ENCODE results near the gene RNF112. TPM values are rescaled to one million over a fixed set of nuclear protein-coding genes. Genes with fewer than 3 reads are reported as not detected.

The RNF112 gene
- total and polyA plus RNA-seq, 2 of the 13 experiments (the other 11 are each of a cell fraction or from before 2014, with no cell fraction given): 0.05 TPM; not detected in 1

- BruUV-seq (replicated peaks): no TSS peak
- Histone ChIP-seq H3K4me3 (replicated peaks in 1 of 3; ENCODE audit: insufficient read depth in 1 of 3, low read depth in 2 of 3, low read length in 3 of 3) (no peak overlapping the region), H4K20me1 (ENCODE audit: insufficient read depth, low read length) (no peaks in the 10 kb centered on the region), H3K9ac (ENCODE audit: insufficient read depth, low read depth, low read length) (no peak overlapping the region), H3K27me3 (ENCODE audit: control insufficient read depth in 1 of 2, insufficient read depth in 2 of 2, low read length in 2 of 2) (no peaks in the 10 kb centered on the region; a peak in 1 of 5 replicates), H2AFZ (ENCODE audit: low read length) (no peak overlapping the region), H3K79me2 (ENCODE audit: insufficient read depth, low read length) (no peaks in the 10 kb centered on the region), H3K9me3 (ENCODE audit: low read length) (no peaks in the 10 kb centered on the region), H3K36me3 (replicated peaks in 1 of 2; ENCODE audit: control insufficient read depth in 1 of 2, insufficient read depth in 2 of 2, low read length in 2 of 2) (no peaks in the 10 kb centered on the region; a peak in 1 of 5 replicates), H3K27ac (ENCODE audit: extremely low read length, insufficient read depth, low read length) (no peak overlapping the region), H3K4me1 (ENCODE audit: insufficient read depth, low read length) (peaks cover 45% of the 10 kb centered on the region), H3K4me2 (ENCODE audit: low read depth, low read length) (no peak overlapping the region)
- ChIA-PET CTCF (ENCODE audit: low intra/inter-chr PET ratio, low total read pairs) (no interaction called here), POLR2A (no interaction called here)
- TF ChIP-seq ZNF460 (CRISPR knock-in tag; IDR thresholded peaks at IDR 0.05; ENCODE audit: borderline replicate concordance) (no peak), NAIF1 (CRISPR knock-in tag; IDR thresholded peaks at IDR 0.05; ENCODE audit: borderline replicate concordance) (no peak), ZBTB38 (CRISPR knock-in tag; IDR thresholded peaks at IDR 0.05) (no peak), ZNF234 (CRISPR knock-in tag; conservative IDR thresholded peaks at IDR 0.05) (no peak)
- in situ Hi-C loops (cut with HindIII; ENCODE audit: extremely low pct_ligation_motif_present, low pct_unique_long_range_greater_than_20kb) (no loop called here), intact Hi-C loops (cut with micrococcal nuclease; ENCODE audit: unreplicated experiment) (no loop called here)
- no peak for FAIRE-seq
- no peak for DNase-seq (ENCODE audit: low spot score)
- no peak for ATAC-seq
- WGBS (ENCODE audit: low lambda C conversion rate): 92% methylated on average over 7 of the region's 9 CpGs
Measured at GRCh38 chr17:19372011-19372370, 39.0 kb upstream of the RNF112 start.

GRCh38 chr17:19372439-19372838, 38.6 kb upstream of the RNF112 start:
- Histone ChIP-seq H3K36me3 (replicated peaks in 1 of 2; ENCODE audit: control insufficient read depth in 1 of 2, insufficient read depth in 2 of 2, low read length in 2 of 2) (no peaks in the 10 kb centered on the region; a peak in 1 of 5 replicates), H3K27ac (ENCODE audit: extremely low read length, insufficient read depth, low read length) (no peak overlapping the region), H3K79me2 (ENCODE audit: insufficient read depth, low read length) (no peaks in the 10 kb centered on the region), H2AFZ (ENCODE audit: low read length) (no peak overlapping the region), H4K20me1 (ENCODE audit: insufficient read depth, low read length) (no peaks in the 10 kb centered on the region), H3K4me3 (replicated peaks in 1 of 3; ENCODE audit: insufficient read depth in 1 of 3, low read depth in 2 of 3, low read length in 3 of 3) (no peak overlapping the region), H3K4me2 (ENCODE audit: low read depth, low read length) (no peak overlapping the region), H3K4me1 (ENCODE audit: insufficient read depth, low read length) (peaks cover 41% of the 10 kb centered on the region), H3K9ac (ENCODE audit: insufficient read depth, low read depth, low read length) (no peak overlapping the region), H3K27me3 (ENCODE audit: control insufficient read depth in 1 of 2, insufficient read depth in 2 of 2, low read length in 2 of 2) (peaks cover 0 to 2% of the 10 kb centered on the region in 2 experiments; a peak in 1 of 5 replicates), H3K9me3 (ENCODE audit: low read length) (no peaks in the 10 kb centered on the region)
- ChIA-PET CTCF (ENCODE audit: low intra/inter-chr PET ratio, low total read pairs) (no interaction called here), POLR2A (no interaction called here)
- DNase-seq (ENCODE audit: low spot score) (no peak), ATAC-seq (no peak), FAIRE-seq (no peak)
- no peak for TF ChIP-seq NAIF1 (CRISPR knock-in tag; IDR thresholded peaks at IDR 0.05; ENCODE audit: borderline replicate concordance)
- TF ChIP-seq ATRX (CRISPR knock-in tag; IDR thresholded peaks at IDR 0.05; ENCODE audit: borderline replicate concordance): no peak
- no peak for TF ChIP-seq POLR2AphosphoS2 (IDR thresholded peaks at IDR 0.05; ENCODE audit: low read depth, low read length)
- TF ChIP-seq ESRRA (CRISPR knock-in tag; IDR thresholded peaks at IDR 0.05; ENCODE audit: low read depth): no peak
- TF ChIP-seq ZHX1 (CRISPR knock-in tag; IDR thresholded peaks at IDR 0.05; ENCODE audit: low read depth): no peak
- no peak for TF ChIP-seq ZBTB38 (CRISPR knock-in tag; IDR thresholded peaks at IDR 0.05)
- no peak for TF ChIP-seq ZC3H13 (CRISPR knock-in tag; IDR thresholded peaks at IDR 0.05)
- TF ChIP-seq ZFX (CRISPR knock-in tag; IDR thresholded peaks at IDR 0.05; ENCODE audit: low read depth): no peak
- no peak for TF ChIP-seq SIX1 (CRISPR knock-in tag; IDR thresholded peaks at IDR 0.05; ENCODE audit: borderline replicate concordance)
- TF ChIP-seq PHF21A (CRISPR knock-in tag; IDR thresholded peaks at IDR 0.05): no peak
- no peak for TF ChIP-seq ZNF446 (CRISPR knock-in tag; IDR thresholded peaks at IDR 0.05)
- no peak for TF ChIP-seq ZSCAN31 (CRISPR knock-in tag; IDR thresholded peaks at IDR 0.05; ENCODE audit: low read depth)
- no peak for TF ChIP-seq NR2F1 (CRISPR knock-in tag; IDR thresholded peaks at IDR 0.05)
- WGBS (ENCODE audit: low lambda C conversion rate): 90% methylated on average over 12 of the region's 12 CpGs
- intact Hi-C loops (cut with micrococcal nuclease; ENCODE audit: unreplicated experiment) (no loop called here), in situ Hi-C loops (cut with HindIII; ENCODE audit: extremely low pct_ligation_motif_present, low pct_unique_long_range_greater_than_20kb) (no loop called here)
- no TSS peak for BruUV-seq (replicated peaks)

Measured in HepG2 (cell line).